HL-60/S4 treated with retinoic acid at 250 ng/mL for 4 days and 3 days (cell line): ENCODE measurements around the gene TRIM36.

Experiments
- in situ Hi-C: fragments of 300-500 bp; cut with MboI; formaldehyde crosslinking; loops from 2 replicates; pipeline ENCODE4 v1.7.0; 2022; ENCODE audit warnings: low sequenced_read_pairs

TRIM36 gene

GRCh38 chr5:115084246-115084793 lies 85.4 kb downstream of the TRIM36 start:
- in situ Hi-C loops: no loop called here

- in situ Hi-C loops: no loop called here
Observed at GRCh38 chr5:115079924-115080623, 89.6 kb downstream of the TRIM36 start.
